ENCODE results near the gene YBX2. TPM values are rescaled to one million over a fixed set of nuclear protein-coding genes. Genes with fewer than 3 reads are reported as not detected.

The YBX2 gene
- total RNA-seq, 1 donor from 2014 or later: 7.0 TPM

GRCh38 chr17:7313890-7314718 lies 19.7 kb upstream of the YBX2 start:
- no peak for TF ChIP-seq CTCF (conservative IDR thresholded peaks at IDR 0.05)
- DNase-seq (ENCODE audit: extremely low spot score, unreplicated experiment): no peak
- no peaks in the 10 kb centered on the region for H3K27me3 Mint-ChIP-seq
- peak overlapping the region; percentile 82 for H3K27ac Mint-ChIP-seq
- H3K4me1 Mint-ChIP-seq (ENCODE audit: unreplicated experiment): peaks cover 37% of the 10 kb centered on the region
- H3K4me3 Mint-ChIP-seq: peak overlapping the region; percentile 87
- H3K9me3 Mint-ChIP-seq: no peaks in the 10 kb centered on the region
- H3K36me3 Mint-ChIP-seq: peaks cover 27% of the 10 kb centered on the region

GRCh38 chr17:7313088-7313889 lies 18.9 kb upstream of the YBX2 start:
- TF ChIP-seq CTCF (conservative IDR thresholded peaks at IDR 0.05): peak; percentile 60
- peaks cover 43% of the 10 kb centered on the region for H3K4me1 Mint-ChIP-seq (ENCODE audit: unreplicated experiment)
- DNase-seq (ENCODE audit: extremely low spot score, unreplicated experiment): no peak
- peak overlapping the region; percentile 87 for H3K4me3 Mint-ChIP-seq
- peak overlapping the region; percentile 82 for H3K27ac Mint-ChIP-seq
- H3K36me3 Mint-ChIP-seq: peaks cover 33% of the 10 kb centered on the region
- no peaks in the 10 kb centered on the region for H3K9me3 Mint-ChIP-seq
- no peaks in the 10 kb centered on the region for H3K27me3 Mint-ChIP-seq

- Mint-ChIP-seq H3K36me3 (peaks cover 33% of the 10 kb centered on the region), H3K4me1 (ENCODE audit: unreplicated experiment) (peaks cover 43% of the 10 kb centered on the region), H3K9me3 (no peaks in the 10 kb centered on the region), H3K27ac (peak overlapping the region; percentile 82), H3K27me3 (no peaks in the 10 kb centered on the region), H3K4me3 (peak overlapping the region; percentile 87)
- DNase-seq (ENCODE audit: extremely low spot score, unreplicated experiment): no peak
- no peak for TF ChIP-seq CTCF (conservative IDR thresholded peaks at IDR 0.05)
Observed at GRCh38 chr17:7312432-7313087, 18.1 kb upstream of the YBX2 start.

- Mint-ChIP-seq H3K4me3 (peak overlapping the region; percentile 98), H3K27ac (no peak overlapping the region), H3K27me3 (no peaks in the 10 kb centered on the region), H3K36me3 (peaks cover 30% of the 10 kb centered on the region), H3K4me1 (ENCODE audit: unreplicated experiment) (peaks cover 43% of the 10 kb centered on the region), H3K9me3 (no peaks in the 10 kb centered on the region)
- no peak for DNase-seq (ENCODE audit: extremely low spot score, unreplicated experiment)
- no peak for TF ChIP-seq CTCF (conservative IDR thresholded peaks at IDR 0.05)
Observed at GRCh38 chr17:7311110-7311705, 16.8 kb upstream of the YBX2 start.

GRCh38 chr17:7309628-7310027 lies 15.2 kb upstream of the YBX2 start:
- Mint-ChIP-seq H3K4me3 (peak overlapping the region; percentile 98), H3K27ac (peak overlapping the region; percentile 99), H3K4me1 (ENCODE audit: unreplicated experiment) (peaks cover 43% of the 10 kb centered on the region), H3K27me3 (no peaks in the 10 kb centered on the region), H3K36me3 (peaks cover 29% of the 10 kb centered on the region), H3K9me3 (no peaks in the 10 kb centered on the region)
- DNase-seq (ENCODE audit: extremely low spot score, unreplicated experiment): no peak
- TF ChIP-seq CTCF (conservative IDR thresholded peaks at IDR 0.05): no peak

Measured in type B pancreatic cell (in vitro differentiated cells).